ENCODE data around the gene ZBTB7C.

ZBTB7C gene

DNA sequence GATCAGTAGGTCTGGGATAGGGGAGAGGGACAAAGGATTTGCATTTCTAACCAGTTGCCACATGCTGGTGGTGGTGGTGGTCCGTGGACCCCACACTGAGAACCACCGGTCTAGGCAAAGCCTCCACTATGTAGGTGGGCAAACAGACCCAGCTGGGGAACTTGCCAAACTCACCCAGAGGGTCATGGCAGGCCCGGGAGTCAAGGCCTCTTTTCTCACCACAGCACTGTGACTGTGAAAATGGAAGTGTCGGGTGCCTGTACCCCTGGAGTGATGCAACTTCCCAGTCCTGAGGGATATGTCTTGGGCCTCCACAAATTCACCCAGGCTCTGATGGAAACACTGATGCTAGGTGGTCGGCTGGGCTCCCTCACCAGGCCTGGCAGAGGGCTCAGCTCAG is 377.5 kb downstream of the ZBTB7C start:
- TF ChIP-seq, protein P1, sequence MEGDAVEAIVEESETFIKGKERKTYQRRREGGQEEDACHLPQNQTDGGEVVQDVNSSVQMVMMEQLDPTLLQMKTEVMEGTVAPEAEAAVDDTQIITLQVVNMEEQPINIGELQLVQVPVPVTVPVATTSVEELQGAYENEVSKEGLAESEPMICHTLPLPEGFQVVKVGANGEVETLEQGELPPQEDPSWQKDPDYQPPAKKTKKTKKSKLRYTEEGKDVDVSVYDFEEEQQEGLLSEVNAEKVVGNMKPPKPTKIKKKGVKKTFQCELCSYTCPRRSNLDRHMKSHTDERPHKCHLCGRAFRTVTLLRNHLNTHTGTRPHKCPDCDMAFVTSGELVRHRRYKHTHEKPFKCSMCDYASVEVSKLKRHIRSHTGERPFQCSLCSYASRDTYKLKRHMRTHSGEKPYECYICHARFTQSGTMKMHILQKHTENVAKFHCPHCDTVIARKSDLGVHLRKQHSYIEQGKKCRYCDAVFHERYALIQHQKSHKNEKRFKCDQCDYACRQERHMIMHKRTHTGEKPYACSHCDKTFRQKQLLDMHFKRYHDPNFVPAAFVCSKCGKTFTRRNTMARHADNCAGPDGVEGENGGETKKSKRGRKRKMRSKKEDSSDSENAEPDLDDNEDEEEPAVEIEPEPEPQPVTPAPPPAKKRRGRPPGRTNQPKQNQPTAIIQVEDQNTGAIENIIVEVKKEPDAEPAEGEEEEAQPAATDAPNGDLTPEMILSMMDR (conservative IDR thresholded peaks at IDR 0.05; ENCODE audit: low read length), result no peak
- DNase-seq (ENCODE audit: low read depth), result no peak
- no peak overlapping the region for H3K4me3 ChIP-seq (ENCODE audit: low read length)

DNA sequence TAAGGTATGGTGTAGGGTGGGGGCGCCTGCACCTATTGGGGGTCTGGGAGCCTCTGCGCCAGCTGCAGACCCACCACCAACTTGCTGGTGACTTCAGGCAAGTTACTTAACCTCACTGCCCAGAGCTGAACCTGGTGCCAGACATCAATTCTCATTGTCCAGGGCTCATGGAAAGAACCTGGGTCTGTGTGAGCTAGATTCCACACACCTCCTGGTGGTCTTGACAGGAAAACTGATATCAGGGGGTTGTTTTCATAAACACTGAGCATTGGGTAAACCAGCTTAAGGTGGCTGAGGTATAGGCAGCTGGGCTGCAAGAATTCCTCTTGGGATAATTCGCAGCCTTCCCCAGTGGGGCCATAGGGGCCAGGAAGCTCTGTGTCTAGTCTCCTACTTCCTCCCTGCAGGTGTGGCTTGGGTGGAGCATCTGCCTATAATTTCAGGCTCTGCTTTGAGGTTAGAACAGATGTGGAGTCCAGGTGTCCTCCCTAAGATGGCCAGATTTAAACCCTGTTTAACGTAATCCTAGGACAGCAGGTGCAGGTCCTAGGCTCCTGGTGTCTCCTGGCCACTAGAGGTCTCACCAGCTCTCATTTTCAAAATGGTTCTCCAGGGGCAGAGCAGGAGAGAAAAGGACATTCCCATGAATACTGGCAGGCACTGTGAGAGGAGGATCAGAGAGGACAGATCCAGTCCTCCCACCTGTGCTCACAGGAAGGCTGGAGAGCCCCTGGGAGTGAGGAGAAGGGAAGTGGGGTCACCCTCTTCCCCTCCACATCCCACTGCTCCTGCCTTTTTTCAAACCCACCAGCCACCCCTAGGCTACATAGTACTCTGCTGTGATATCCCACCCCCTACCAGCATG is 378.3 kb downstream of the ZBTB7C start:
- TF ChIP-seq, protein P1 (conservative IDR thresholded peaks at IDR 0.05; ENCODE audit: low read length), result peak; percentile 74
- H3K4me3 ChIP-seq (ENCODE audit: low read length), result no peak overlapping the region
- peak; percentile 42 for DNase-seq (ENCODE audit: low read depth)

DNA sequence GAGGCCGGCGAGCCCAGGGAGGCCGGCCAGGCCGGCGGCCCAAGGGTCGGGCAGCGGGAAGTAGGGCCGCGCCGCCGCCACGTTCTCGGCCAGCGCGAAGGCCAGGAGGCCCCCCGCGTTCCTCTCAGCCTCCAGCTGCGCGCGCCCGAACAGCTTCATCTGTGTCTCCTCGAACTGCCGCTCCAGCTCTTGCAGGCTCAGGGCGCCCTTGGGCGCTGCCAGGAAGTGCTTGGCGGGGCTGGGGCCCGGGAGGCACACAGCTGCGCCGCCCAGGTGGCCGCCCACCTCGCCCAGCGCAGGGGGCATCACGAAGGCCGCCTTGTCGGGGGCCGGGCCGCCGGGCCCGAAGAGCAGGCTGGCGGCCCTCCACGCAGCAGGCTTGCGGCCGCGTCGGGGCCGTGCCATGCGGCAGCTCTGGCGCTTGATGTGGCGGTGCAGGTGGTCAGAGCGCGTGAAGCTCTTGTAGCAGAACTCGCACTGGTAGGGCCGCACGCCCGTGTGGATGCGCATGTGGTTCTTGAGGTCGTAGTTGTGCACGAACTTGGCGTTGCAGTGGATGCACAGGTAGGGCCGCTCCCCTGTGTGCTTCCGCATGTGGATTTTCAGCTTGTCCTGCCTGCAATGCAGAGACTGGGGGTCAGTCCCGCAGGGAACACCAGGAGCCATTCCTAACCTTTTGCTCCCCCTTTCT is 379.7 kb downstream of the ZBTB7C start:
- TF ChIP-seq, protein P1 (conservative IDR thresholded peaks at IDR 0.05; ENCODE audit: low read length), result no peak
- no peak for DNase-seq (ENCODE audit: low read depth)
- H3K4me3 ChIP-seq (ENCODE audit: low read length), result no peak overlapping the region

DNA sequence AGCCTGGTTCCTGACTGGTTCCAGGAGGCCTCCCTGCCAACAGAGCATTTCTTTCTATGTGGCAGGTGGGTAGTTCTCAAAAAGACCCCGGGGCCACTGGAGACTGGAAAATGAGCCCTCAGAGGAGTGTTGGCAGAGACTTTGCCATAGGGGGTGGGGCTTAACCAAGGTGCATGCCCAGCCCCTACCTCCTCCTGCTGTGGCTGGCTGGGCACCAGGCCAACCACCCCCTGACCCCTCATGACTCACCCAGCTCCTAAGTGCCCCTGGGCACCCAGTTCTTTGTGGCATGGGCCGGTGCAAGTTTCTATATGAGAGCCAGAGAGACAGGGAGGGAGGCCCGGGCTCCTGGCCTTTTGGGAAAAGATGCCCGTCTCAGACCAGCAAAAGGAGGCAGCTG is 380.5 kb downstream of the ZBTB7C start:
- DNase-seq (ENCODE audit: low read depth), result no peak
- TF ChIP-seq, protein P1 (conservative IDR thresholded peaks at IDR 0.05; ENCODE audit: low read length), result no peak
- H3K4me3 ChIP-seq (ENCODE audit: low read length), result no peak overlapping the region

DNA sequence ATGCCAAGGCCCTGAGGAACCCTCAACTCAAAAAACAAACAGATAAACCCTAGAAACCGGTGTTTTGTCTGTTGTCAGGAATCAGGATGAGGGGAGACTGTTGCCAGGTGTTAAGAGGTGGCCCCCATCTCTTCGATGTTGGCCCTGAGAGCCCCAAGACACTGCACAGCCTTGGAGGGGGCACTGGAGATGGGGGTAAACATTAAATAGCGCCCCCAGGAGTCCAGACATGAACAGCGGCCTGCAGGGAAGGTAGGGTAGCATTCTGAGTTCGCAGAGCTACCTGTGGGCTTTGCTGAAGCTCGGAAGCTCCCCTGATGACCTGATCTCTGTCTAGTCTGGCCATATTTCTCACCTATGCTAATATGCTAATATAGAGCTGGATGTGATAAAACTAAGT is 381.1 kb downstream of the ZBTB7C start:
- TF ChIP-seq, protein P1 (conservative IDR thresholded peaks at IDR 0.05; ENCODE audit: low read length), result no peak; the same call in 1 of the 2 replicates
- H3K4me3 ChIP-seq (ENCODE audit: low read length), result no peak overlapping the region
- DNase-seq (ENCODE audit: low read depth), result no peak

DNA sequence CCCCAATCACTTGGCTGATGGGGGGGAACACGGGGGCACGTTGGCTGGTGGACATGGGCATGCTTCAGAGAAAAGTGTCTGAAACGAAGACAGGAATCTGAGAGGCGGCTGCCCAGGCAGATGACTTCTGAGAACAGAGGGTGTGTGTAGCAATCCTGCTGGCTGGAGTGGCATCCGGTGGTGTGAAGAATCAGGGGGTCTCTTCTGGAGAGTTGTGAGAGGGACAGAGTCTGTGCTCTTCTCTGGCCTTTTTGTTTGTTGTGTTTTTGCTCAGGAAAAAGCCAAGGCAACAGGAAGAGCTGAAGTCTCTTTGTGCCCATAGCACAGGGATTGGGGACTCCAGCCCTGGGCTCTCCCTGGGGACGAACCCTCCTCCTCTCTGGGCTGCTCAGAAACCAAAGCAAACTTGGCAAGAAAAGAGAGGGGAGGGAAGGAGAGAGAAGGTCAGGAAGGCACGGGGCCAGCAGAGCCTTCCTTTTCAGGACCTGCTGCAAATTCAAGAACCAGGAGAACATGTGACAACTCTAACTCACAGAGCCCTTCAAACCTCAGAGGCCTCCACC is 381.7 kb downstream of the ZBTB7C start:
- DNase-seq (ENCODE audit: low read depth), result peak; percentile 16
- no peak overlapping the region for H3K4me3 ChIP-seq (ENCODE audit: low read length)
- TF ChIP-seq, protein P1 (conservative IDR thresholded peaks at IDR 0.05; ENCODE audit: low read length), result no peak

Measured in AG10803 (cell line).